GM19025 (cell line): Measurements from ENCODE around the gene TRPC4.
"Not testable (repeated sequence)": the region's sequence is repeated elsewhere in the genome, so short reads cannot be mapped to it uniquely, and the experiment has no call there.

ENCODE experiments used
- ATAC-seq: cut with Tn5 transposase; IDR thresholded peaks from one replicate; pipeline ENCODE4 v1.9.1; 2021; ENCODE audit warnings: mild to moderate bottlenecking, low read depth, moderate library complexity; ENCODE audit not compliant: unreplicated experiment

TRPC4 gene

DNA sequence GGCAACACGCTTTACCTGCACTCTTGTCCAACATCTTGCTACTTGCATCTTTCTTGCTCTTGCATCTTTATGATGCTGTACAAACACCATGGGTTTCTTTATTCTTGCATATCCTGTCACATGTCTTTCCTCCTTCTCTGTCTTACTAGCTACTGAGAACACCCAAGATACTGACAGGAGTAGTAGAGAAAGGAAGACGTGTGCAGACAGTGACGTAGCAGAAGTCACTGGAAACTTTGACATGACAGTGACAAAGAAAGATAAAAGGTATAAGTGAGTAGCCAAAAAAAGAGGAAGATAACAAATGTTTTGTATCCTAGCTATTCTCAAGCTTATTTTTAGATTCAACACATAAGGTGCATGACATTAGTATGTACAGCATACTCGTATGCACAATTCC is 34.2 kb downstream of the TRPC4 start:
- ATAC-seq: no peak

DNA sequence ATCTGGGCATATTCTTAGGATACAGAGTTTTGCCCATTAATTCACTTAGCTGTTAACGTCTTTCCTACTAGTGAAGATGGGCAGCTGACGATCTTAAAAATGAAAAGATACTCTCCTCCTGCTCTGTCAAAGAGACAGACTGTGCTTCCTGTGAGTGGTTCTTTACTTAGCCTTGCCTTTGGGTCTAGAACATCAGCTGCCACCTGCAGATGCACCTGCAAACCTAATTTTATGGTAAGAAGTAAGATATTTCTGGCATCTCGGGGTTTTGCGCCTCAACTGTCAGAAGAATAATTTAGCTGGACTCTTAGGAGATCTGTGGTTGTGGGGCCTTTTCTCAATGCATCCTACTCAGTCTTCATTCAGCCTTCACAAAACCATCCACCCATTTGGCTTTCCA is 36.2 kb downstream of the TRPC4 start:
- ATAC-seq: no peak

GRCh38 chr13:37816276-37816675 is 53.3 kb downstream of the TRPC4 start:
- ATAC-seq: no peak

GRCh38 chr13:37811441-37811840 is 58.1 kb downstream of the TRPC4 start:
- no peak for ATAC-seq

- no peak for ATAC-seq
These were observed 62.9 kb downstream of the TRPC4 start for GRCh38 chr13:37806666-37807065.

DNA sequence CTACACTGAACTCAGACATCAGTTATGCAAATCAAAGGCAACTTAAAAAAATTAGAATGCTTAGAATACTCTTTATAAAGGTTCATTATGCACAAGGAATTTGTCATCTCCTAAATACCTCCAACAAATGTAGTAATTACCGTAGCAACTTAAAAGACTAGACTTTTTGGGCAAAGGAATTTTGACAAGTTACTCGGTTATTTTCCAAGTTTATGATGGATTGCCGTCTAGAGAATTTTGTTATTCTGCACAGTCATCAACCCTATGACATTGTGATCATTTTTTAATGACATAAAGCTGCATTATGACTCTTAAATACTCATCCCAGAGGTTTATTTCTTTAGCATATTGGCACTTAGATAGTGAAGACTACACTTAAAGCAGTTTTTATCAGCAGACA is 71.9 kb downstream of the TRPC4 start:
- ATAC-seq: no peak

DNA sequence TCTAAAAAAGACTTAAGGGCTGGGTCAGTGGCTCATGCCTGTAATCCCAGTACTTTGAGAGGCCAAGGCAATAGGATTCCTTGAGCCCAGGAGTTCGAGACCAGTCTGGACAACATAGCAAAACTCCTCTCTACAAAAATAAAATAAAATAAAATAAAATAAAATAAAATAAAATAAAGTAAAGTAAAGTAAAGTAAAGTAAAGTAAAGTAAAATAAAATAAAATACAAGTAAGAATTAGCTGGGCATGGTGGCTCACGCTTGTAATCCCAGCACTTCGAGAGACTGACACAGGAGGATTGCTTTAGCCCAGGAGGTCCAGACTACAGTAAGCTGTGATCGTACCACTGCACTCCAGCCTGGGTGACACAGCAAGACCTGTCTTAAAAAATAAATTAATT is 72.8 kb downstream of the TRPC4 start:
- ATAC-seq: not testable (repeated sequence)

DNA sequence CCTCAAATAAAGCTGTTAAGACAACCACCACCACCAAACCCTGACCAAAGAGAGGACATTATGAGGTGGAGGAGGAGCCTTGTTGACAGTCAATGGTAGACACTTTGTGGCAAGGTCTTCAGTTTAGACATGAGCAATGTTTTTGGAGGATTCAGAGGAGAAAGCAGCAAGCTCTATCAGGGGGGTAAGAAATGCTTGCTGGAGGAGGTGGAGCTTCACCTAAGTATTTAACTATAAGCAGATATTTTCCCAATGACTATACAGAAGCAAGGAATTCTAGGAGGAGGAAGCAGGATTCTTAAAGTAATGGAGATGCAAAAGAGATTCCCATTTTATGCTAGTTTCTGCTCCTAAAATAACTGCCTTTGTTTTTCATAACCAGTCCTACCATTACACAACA is 74.2 kb downstream of the TRPC4 start:
- no peak for ATAC-seq

- ATAC-seq: no peak
These were observed 77.9 kb downstream of the TRPC4 start for GRCh38 chr13:37791699-37792098.

DNA sequence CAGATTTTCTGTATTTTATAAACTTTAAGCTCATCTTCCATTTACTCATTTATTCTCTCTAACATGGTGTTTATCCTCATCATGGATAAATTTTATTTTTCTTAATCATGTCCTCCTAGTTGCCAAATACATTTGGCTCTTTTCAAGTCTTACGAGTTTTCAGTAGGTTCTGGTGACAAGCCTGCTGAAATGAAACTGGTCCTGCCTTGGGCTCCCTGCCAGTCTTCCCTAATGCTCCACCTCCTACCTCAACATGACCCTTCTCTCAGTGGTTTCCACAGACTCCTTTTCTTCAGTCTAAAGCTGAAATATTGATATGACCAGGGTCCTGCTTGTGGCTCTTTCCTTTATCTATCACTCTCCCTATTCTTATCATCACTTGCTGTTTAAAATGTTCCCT is 81.2 kb downstream of the TRPC4 start:
- no peak for ATAC-seq

DNA sequence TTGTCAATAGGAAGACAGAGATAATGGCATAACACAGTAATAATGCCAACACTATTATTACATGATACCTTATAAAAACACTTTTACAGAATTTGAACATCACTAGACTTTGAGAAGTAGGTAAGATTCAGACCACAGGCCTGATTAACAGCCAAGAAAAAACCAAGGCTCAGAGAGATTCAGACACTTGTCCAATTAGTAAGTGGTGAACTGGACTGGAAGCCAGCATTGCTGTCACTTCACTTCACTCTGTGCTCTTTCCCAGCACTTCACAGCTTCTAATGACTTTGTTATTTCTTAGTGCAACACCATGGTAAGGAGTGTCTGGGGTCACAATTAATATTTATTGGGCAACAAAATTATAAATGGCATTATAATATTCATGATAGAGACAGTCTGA is 91.9 kb downstream of the TRPC4 start:
- no peak for ATAC-seq

DNA sequence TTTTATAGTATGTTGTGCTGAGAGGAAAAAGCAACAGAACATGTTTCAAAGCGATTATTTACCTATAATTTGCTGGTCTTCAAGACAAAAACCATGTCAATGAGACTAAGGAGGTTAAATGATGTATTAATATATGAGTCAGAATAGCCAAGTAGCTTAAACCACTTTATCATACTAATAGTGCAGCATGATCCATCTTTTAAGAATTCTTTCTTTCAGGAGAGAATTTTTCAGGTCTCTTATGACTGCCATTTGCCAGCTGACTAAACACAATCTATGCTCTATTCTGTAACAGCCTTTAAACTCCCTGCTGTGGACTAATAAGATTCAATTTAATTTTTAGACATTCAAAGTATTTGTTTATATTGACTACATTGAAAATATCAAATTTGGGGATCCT is 93.7 kb downstream of the TRPC4 start:
- ATAC-seq: no peak

DNA sequence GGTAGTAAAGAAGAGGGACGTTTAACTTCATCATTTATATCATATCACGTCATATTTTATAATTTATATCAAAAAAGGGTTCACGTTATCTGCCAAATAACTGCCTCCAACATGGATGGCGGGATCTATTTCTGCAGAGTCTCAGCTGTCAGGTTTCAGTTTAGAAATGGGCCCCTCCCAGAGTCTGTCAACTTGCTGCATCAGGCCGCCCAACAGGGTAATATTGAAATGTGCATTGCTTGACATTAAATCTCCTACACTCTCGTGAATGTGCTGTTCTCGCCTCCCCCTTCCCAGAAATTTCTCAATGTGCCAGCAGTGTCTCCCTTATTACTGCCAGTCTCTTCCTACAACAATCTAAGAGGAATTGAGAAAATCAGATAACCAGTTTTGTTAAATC is 96.9 kb downstream of the TRPC4 start:
- ATAC-seq: no peak

DNA sequence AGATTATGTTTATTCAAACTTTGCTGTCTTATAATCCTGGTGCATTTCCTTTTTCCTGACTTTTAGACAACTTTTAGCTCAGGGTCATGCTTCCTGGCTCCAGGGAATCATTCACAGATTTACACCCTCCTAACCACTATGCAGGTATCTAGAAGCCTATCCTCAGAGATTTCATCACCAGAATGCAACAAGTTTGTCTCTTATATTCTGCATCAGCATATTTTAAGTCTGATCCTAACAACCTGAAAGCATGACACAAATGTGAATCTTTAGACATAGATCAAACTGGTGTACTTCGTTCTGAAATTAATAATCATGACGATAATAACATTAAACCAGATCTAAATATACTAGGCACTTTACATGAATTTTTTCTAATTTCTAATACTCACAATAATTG is 100.0 kb downstream of the TRPC4 start:
- no peak for ATAC-seq

DNA sequence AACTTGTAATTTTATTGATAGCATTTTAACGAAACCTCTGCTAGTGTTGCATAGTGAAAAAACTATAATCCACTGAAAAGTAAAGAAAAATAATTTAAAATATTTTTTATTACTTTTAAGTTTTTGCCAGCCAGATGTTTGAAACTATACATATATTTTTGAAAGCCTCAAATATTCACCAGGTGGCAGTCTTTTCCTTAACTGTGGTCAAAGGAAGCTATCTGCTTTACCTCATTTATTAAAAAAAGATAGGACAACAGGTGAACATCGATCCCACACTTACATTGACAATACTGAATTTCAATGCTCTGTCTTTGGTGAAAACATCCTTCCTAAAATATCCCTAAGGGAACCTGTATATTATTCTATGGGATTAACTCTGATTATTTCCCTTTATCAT is 100.5 kb downstream of the TRPC4 start:
- no peak for ATAC-seq

GRCh38 chr13:37766502-37766901 is 103.1 kb downstream of the TRPC4 start:
- ATAC-seq: no peak

DNA sequence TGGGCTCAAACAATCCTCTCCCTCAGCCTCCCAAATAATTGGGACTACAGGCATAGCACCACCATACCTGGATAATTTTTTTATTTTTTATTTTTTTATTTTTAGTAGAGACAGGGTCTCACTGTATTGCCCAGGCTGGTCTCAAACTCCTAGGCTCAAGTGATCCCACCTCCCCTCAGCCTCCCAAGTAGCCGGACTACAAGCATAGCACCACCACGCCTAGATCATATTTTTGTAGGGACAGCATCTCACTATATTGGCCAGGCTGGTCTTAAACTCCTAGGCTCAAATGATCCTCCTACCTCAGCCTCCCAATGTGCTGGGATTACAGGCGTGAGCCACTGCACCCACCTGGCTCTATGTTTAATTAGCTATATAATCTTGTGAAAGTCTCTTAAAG is 114.2 kb downstream of the TRPC4 start:
- ATAC-seq: no peak

GRCh38 chr13:37753776-37754175 is 115.8 kb downstream of the TRPC4 start:
- ATAC-seq: no peak

DNA sequence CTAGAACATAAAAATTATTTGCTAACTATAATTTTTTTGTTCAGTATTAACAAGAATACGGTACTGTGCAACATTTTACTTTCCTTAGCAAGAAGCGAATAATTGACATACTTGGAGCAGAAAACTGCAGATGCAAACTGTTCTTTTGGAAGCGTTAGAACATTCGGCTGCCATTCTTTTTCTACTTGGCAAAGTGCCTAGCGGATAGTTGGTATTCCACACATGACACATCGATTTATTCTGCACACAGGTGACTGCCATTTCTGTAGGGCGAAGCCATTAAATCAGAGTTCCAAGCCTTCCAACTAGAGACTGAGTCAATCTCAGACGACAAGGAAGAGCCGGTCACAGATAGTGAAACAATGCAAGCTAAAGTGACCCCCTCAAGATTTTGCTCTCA is 117.4 kb downstream of the TRPC4 start:
- no peak for ATAC-seq

DNA sequence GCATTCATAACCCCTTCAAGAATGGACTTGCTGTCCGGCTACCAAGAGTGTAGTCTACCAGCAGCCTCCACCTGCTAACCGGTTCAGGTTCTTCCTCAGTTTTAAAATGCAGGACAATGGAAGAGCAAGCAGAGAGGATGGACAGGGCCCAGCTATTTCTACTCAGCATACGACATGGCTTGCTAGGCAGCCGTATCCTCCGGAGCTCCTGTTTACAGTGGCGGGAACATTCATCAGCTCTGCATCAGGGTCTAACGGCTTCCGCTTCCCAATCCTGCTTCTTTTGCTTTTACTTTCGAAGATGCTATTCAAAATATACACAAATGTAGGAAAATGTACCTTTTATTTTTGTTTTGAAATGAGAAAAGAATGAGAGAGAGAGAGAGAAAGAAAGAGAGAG is 118.5 kb downstream of the TRPC4 start:
- no peak for ATAC-seq

DNA sequence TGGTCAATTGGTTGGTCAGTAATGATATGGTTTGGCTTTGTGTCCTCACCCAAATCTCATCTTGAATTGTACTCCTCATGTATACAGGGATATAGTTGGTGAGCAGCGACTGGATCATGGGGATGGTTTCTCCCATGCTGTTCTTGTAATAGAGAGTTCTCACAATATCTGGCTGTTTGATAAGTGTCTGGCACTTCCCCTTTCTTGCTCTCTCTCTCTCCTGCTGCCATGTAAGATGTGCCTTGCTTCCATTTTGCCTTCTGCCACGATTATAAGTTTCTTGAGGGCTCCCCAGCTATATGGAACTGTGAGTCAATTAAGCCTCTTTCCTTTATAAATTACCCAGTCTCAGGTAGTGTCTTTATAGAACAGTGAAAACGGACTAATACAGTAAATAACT is 120.7 kb downstream of the TRPC4 start:
- no peak for ATAC-seq

- no peak for ATAC-seq
These were observed 122.4 kb downstream of the TRPC4 start for GRCh38 chr13:37747071-37747612.

DNA sequence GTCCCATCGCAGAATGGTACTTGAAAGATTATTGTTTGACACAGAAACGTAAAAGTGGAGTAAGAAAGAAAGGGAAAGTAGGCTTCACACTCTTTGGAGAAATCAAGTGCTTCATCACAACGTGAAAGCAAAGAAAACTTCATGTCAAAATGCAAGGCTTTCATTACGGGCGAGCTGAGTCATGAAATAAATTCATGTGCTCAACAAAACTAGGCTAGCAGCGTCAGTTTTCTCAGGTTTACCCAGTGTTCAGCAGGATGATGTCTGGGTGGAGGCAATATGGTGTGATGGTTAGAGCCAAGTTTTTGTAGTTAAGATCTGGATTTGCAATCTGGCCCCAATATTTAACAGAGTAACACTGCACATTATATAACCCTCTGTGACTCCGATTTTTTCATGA is 128.0 kb downstream of the TRPC4 start:
- ATAC-seq: no peak
